Measurements from ENCODE around the gene CDCP1. TPM values are rescaled to one million over a fixed set of nuclear protein-coding genes. Genes with fewer than 3 reads are reported as not detected.
"Not testable (repeated sequence)": the region's sequence is repeated elsewhere in the genome, so short reads cannot be mapped to it uniquely, and the experiment has no call there.

CDCP1 gene
- total and polyA plus RNA-seq, 2 donors (not counting 1 experiment from before 2014, with no cell fraction given): not detected

DNA sequence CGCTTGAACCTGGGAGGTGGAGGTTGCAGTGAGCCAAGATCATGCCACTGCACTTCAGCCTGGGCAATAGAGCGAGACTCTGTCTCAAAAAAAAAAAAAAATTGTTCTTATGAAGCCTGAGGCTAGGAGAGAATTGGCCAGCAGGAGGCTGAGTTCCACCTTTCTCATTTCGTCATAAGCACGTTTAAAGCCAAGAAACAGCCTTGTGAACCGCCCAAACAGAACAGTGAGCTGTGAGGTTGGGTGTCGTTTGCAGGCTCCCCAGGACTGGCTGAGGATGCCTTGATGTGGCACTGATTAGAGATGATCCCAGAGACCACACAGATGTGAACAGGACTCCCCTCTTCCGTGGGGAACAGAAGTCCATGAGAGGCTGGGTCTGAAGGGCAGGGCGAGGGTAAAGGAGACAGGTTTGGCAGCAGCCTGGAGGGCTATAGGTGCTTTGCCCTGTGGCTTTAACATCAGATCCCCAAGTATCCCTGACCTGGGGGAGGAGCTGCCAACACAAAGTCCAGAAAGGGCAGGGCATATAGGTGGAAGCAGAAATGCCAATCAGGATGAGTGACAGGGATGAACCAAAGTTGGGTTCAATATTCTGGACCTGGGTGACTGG is 67.2 kb downstream of the CDCP1 start:
- H3K9me3 ChIP-seq (ENCODE audit: control extremely low read depth in 1 of 3, control insufficient read depth in 2 of 3, insufficient read depth in 1 of 3, low read length in 2 of 3): no peaks in the 10 kb centered on the region
- H3K27me3 Mint-ChIP-seq: peaks cover 6% of the 10 kb centered on the region
- H3K27me3 ChIP-seq (replicated peaks in 1 of 4; ENCODE audit: control extremely low read depth in 1 of 4, control insufficient read depth in 3 of 4, insufficient read depth in 4 of 4, low read length in 3 of 4): peaks cover 0 to 4% (median 0%) of the 10 kb centered on the region in 4 experiments
- no peaks in the 10 kb centered on the region for H3K36me3 ChIP-seq (replicated peaks in 1 of 2; ENCODE audit: control extremely low read depth in 1 of 2, control insufficient read depth in 1 of 2, extremely low read depth in 1 of 2, insufficient read depth in 2 of 2, low read length in 1 of 2)
- H3K4me1 Mint-ChIP-seq: no peaks in the 10 kb centered on the region
- no peaks in the 10 kb centered on the region for H3K9me3 Mint-ChIP-seq (ENCODE audit: insufficient read depth)
- intact Hi-C loops (cut with micrococcal nuclease): no loop called here
- H3K4me1 ChIP-seq (ENCODE audit: control insufficient read depth in 2 of 2, insufficient read depth in 2 of 2, low read length in 2 of 2): no peaks in the 10 kb centered on the region
- no peak overlapping the region for H3K4me3 ChIP-seq (ENCODE audit: control extremely low read depth in 1 of 5, extremely low read depth in 1 of 5, insufficient read depth in 1 of 5, low read depth in 2 of 5, low read length in 4 of 5)
- H3K4me2 ChIP-seq (replicated peaks; ENCODE audit: low read depth, low read length, poor library complexity, severe bottlenecking): no peak overlapping the region
- no peak overlapping the region for H3K4me3 Mint-ChIP-seq
- DNase-seq (no peak), ATAC-seq (ENCODE audit: low read depth) (no peak)
- TF ChIP-seq EZH2 (IDR thresholded peaks at IDR 0.05; ENCODE audit: borderline replicate concordance, insufficient read depth, low read depth, low read length, poor library complexity, severe bottlenecking): no peak
- TF ChIP-seq, protein P1, sequence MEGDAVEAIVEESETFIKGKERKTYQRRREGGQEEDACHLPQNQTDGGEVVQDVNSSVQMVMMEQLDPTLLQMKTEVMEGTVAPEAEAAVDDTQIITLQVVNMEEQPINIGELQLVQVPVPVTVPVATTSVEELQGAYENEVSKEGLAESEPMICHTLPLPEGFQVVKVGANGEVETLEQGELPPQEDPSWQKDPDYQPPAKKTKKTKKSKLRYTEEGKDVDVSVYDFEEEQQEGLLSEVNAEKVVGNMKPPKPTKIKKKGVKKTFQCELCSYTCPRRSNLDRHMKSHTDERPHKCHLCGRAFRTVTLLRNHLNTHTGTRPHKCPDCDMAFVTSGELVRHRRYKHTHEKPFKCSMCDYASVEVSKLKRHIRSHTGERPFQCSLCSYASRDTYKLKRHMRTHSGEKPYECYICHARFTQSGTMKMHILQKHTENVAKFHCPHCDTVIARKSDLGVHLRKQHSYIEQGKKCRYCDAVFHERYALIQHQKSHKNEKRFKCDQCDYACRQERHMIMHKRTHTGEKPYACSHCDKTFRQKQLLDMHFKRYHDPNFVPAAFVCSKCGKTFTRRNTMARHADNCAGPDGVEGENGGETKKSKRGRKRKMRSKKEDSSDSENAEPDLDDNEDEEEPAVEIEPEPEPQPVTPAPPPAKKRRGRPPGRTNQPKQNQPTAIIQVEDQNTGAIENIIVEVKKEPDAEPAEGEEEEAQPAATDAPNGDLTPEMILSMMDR (IDR thresholded peaks at IDR 0.05): no peak
- H3K9ac ChIP-seq (ENCODE audit: low read length): no peak overlapping the region
- no peak overlapping the region for H3K27ac Mint-ChIP-seq
- no peaks in the 10 kb centered on the region for H3K79me2 ChIP-seq (ENCODE audit: control insufficient read depth, insufficient read depth, low read length)
- POLR2A ChIA-PET: no interaction called here
- no peak overlapping the region for H3K27ac ChIP-seq (ENCODE audit: low read length in 2 of 2)
- H4K20me1 ChIP-seq (ENCODE audit: control insufficient read depth, insufficient read depth, low read length, poor library complexity, severe bottlenecking): no peaks in the 10 kb centered on the region
- no peak overlapping the region for H2AFZ ChIP-seq (ENCODE audit: insufficient read depth, low read depth, low read length, poor library complexity, severe bottlenecking)
- CTCF ChIA-PET: no interaction called here
- 78% methylated on average over 7 of the region's 8 CpGs for WGBS (ENCODE audit: insufficient coverage)

DNA sequence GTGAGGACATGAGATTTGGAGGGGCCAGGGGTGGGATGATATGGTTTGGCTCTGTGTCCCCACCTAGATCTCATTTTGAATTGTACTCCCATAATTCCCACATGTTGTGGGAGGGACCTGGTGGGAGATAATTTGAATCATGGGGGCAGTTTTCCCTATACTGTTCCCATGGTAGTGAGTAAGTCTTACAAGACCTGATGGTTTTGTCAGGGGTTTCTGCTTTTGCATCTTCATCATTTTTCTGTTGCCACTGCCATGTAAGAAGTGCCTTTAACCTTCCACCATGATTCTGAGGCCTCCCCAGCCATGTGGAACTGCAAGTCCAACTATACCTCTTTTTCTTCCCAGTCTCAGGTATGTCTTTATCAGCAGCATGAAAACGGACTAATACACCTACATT is 67.9 kb downstream of the CDCP1 start:
- intact Hi-C loops (cut with micrococcal nuclease); H3K27me3 Mint-ChIP-seq: not testable (repeated sequence)

More for the DNA sequence above, 67.9 kb downstream of the CDCP1 start:
- H3K9ac ChIP-seq (ENCODE audit: low read length); H2AFZ ChIP-seq (ENCODE audit: insufficient read depth, low read depth, low read length, poor library complexity, severe bottlenecking); H3K4me3 ChIP-seq (ENCODE audit: control extremely low read depth in 1 of 5, extremely low read depth in 1 of 5, insufficient read depth in 1 of 5, low read depth in 2 of 5, low read length in 4 of 5); H3K36me3 ChIP-seq (replicated peaks in 1 of 2; ENCODE audit: control extremely low read depth in 1 of 2, control insufficient read depth in 1 of 2, extremely low read depth in 1 of 2, insufficient read depth in 2 of 2, low read length in 1 of 2); DNase-seq; H3K79me2 ChIP-seq (ENCODE audit: control insufficient read depth, insufficient read depth, low read length); H3K4me1 Mint-ChIP-seq; H3K4me1 ChIP-seq (ENCODE audit: control insufficient read depth in 2 of 2, insufficient read depth in 2 of 2, low read length in 2 of 2); H3K27ac Mint-ChIP-seq; H3K27me3 ChIP-seq (replicated peaks in 1 of 4; ENCODE audit: control extremely low read depth in 1 of 4, control insufficient read depth in 3 of 4, insufficient read depth in 4 of 4, low read length in 3 of 4); H3K27ac ChIP-seq (ENCODE audit: low read length in 2 of 2); CTCF ChIA-PET; H3K4me3 Mint-ChIP-seq; H3K9me3 ChIP-seq (ENCODE audit: control extremely low read depth in 1 of 3, control insufficient read depth in 2 of 3, insufficient read depth in 1 of 3, low read length in 2 of 3); POLR2A ChIA-PET; H4K20me1 ChIP-seq (ENCODE audit: control insufficient read depth, insufficient read depth, low read length, poor library complexity, severe bottlenecking); H3K9me3 Mint-ChIP-seq (ENCODE audit: insufficient read depth); H3K4me2 ChIP-seq (replicated peaks; ENCODE audit: low read depth, low read length, poor library complexity, severe bottlenecking); ATAC-seq (ENCODE audit: low read depth): not testable (repeated sequence)
- WGBS (ENCODE audit: insufficient coverage): no CpG with 5 or more reads among the region's 1 CpG
